ENCODE results near the gene EVPLL.
"Not testable (repeated sequence)": the region's sequence is repeated elsewhere in the genome, so short reads cannot be mapped to it uniquely, and the experiment has no call there.

DNA sequence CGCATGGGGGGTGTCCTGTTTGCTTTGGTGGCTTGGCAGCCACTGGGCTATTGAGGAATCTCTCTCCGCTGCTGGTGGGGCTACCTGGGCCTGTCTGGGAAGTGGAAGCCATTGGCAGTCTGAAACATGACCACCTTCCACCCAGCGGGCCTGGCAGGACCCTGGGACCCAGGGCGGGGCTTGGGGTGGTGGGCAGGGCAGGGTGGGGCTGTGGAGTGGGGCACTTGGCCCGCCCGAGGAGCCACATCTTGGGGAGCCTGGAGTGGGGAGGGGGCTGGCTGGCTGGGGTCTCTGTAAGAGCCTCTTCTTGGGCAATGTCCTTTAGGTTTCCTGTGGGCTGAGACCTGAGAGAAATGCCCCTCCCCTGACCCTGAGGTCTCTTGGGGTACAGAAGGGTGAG is 48.0 kb downstream of the EVPLL start:
- not testable (repeated sequence) for TF ChIP-seq EP300 (IDR thresholded peaks at IDR 0.05; ENCODE audit: borderline replicate concordance in 1 of 2, low read depth in 1 of 2, low read length in 1 of 2); RAD21 (IDR thresholded peaks at IDR 0.05; ENCODE audit: low read length); FOXM1 (IDR thresholded peaks at IDR 0.05; ENCODE audit: low read depth); NRF1 (IDR thresholded peaks at IDR 0.05; ENCODE audit: low read depth, low read length)
